GM19324 (cell line): ENCODE data around the gene AGXT.

Experiments used
- ATAC-seq: cut with Tn5 transposase; IDR thresholded peaks from one replicate; pipeline ENCODE4 v1.9.1; 2021; ENCODE audit warnings: mild to moderate bottlenecking, moderate library complexity; ENCODE audit not compliant: unreplicated experiment, low FRiP score

Gene AGXT

DNA sequence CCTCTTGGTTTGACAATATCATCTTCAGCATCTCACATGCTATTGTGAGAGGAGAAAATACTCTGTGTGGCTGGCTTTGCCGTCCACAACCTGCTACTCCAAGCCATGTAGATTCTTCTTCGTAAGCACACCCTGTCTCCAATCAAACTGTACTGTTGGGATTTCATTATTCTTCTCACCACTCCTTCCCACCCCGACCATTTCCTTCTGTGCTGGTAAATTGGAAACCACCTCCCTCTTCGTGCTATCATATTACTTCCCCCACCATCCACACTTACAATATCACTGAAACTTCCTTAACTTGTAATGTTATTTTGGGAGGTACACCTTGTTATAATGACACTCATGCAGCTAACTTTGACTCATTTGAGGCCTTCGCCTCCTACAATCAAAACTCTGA lies 3.2 kb upstream of the AGXT start:
- ATAC-seq: no peak

DNA sequence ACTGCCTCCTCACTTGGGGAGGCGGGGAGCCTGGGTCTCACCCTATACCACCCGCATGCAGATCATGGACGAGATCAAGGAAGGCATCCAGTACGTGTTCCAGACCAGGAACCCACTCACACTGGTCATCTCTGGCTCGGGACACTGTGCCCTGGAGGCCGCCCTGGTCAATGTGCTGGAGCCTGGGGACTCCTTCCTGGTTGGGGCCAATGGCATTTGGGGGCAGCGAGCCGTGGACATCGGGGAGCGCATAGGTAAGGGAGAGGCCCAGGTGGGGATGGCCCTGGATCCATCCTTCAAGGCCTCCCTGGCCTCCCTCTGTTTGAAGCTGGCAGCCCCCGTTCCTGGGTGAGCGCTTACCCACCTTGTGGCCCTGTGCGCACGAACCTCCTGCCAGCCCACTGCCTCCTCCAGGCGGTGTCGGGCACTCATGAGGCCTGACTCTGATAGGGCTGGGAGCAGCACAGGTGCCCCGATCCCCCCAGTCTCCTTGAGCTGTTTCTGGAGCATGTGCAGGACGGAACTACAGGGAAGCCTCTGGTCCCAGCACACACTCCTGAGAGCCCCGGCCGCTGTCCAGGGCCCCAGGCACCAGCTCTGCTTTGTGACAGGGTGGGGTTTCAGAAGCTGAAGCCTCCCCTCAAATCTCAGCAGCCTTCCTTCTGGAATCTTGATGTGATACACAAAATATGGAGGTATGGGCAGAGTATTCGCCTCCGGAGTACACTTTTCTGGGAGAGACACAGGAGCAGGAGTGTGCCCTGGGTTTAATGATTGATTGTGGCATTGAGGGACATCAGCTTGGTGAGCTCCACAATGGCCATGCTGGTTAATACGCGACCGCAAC lies 708 bp downstream of the AGXT start:
- ATAC-seq: no peak

DNA sequence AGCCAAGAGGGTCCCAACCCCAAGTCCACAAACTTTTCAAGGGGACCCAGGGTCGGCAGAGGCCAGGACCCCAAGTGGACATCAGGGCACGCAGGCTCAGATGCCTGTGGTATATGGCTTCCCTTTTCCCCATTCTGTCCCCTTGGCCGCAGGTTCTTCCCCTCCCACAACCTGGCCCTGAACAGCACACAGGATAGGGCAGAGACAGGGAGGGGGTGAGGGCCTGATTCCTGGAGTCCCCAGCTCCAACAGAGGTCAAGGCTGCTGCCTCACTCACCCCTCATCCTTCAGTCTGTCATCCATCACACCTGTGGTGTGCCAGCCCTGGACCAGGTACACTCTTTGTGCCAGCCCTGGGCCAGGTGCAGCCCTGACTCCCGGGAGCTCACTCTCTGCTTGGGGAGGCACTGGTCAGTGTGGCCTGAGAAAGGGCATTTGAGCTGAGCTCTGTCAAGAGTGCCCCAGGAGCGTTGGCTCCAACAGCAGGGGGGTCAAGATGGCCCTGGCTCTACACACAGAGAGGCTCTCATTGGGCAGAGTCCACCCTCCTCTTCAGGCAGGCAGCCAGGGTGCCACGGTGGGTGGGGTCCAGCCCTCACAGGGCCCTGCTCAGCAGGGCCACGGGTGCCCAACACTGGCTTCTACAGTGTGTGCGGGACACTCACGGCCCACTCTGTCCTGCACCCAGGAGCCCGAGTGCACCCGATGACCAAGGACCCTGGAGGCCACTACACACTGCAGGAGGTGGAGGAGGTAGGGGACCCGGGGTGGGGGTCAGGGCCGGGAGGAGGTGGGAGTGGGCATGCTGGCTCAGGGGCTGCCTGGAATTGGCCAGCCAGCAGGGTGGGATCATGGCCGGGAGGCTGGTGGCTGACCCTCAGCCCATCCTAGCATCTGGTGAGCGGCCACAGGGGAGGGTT lies 1.6 kb downstream of the AGXT start:
- ATAC-seq: no peak

DNA sequence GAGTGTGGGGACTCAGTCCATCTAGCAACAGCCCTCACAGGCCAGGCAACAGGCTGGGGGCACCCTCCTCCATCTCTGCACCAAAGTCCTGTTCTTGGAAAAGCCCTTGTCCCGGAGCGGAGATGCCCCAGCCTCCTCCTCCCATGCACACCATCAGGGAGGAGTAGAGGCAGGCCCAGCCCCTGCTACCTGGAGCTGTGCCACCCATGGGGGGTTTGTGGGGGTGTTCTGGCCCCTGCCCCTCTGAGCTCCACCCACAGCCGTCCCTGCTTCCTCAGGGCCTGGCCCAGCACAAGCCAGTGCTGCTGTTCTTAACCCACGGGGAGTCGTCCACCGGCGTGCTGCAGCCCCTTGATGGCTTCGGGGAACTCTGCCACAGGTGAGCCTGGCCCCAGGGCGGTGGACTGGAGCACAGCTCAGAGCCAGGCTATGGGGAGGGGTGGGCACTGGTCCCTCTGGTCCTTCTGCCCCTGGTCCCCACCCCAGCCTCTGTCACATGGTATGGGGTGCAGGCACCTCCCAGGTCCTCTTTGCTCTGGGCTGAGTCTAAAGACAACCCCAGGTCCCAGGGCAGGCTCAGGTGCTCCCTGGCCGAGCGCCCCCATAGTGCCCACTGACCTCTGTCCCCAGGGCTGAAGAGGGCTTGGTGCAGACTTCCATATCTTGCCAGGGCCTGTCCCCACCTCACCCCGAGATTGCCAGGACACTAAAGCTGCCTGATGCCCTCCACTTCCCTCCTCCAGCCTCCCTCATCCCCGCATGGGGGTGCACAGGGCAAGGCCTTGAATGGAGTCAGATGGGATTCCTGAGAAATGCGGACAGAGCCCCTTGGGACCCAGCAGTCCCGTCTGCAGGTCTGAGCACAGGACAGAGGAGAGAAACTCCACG lies 2.7 kb downstream of the AGXT start:
- ATAC-seq: no peak

DNA sequence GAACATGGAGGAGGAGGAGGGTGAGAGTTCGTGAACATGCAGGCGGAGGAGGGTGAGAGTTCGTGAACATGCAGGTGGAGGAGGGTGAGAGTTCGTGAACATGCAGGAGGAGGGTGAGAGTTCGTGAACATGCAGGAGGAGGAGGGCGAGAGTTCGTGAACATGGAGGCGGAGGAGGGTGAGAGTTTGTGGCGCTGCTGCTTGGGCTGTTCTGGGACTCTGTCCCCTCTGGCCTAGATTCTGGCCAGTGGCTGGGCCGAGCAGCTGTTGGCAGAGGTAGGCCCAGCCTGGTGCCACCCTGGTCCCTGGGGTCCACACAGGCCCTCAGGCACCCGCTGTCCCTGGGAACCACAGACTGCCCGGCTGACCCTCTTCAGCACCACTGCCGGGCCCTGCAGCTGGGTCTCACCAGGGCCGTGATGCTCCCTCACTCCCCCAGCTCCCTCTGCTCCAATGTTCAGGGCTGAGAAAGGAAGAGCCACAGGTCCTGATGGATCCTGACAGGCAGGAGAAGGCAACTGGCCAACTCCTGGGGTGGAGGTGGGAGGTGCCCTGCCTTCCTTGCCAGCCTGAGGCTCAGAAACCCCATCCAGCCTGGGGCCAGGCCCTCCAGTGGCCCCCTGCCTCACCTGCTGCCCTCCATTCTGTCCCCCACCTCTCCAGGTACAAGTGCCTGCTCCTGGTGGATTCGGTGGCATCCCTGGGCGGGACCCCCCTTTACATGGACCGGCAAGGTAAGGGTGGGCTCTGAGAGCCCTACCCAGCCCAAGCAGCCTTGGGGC lies 3.9 kb downstream of the AGXT start:
- no peak for ATAC-seq

DNA sequence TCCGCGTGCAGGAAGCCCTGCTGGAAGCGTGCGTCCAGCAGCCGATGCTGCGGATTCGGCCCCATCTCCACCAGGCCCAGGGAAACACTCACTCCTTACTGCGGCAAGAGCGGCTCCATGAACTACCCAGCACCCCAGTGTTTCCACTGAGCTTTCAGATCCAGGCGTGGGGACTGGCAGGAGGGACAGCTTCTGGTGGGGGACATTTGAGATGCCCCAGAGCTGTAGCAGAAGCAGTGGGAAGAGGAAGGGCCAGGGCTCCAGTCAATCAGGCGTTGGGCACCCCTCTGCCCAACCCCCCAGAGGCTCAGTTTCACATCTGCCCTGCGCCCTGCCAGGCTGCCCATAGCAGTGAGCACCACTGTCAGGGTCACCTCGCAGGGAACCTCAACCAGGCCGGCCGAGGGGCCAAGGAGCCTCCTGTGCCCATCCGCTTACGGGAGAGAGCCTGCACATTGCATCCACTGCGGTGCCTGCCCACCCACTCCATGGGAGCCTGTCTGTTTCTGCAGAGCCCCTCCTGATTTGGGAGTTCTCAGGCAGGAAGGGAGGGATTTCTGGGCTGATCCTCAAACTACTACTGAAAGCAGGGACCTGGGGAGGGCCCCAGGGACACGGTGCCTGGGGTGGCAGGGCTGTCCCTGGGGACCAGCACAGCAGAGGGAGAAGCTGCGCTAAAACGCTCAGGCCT lies 4.6 kb downstream of the AGXT start:
- ATAC-seq: no peak

DNA sequence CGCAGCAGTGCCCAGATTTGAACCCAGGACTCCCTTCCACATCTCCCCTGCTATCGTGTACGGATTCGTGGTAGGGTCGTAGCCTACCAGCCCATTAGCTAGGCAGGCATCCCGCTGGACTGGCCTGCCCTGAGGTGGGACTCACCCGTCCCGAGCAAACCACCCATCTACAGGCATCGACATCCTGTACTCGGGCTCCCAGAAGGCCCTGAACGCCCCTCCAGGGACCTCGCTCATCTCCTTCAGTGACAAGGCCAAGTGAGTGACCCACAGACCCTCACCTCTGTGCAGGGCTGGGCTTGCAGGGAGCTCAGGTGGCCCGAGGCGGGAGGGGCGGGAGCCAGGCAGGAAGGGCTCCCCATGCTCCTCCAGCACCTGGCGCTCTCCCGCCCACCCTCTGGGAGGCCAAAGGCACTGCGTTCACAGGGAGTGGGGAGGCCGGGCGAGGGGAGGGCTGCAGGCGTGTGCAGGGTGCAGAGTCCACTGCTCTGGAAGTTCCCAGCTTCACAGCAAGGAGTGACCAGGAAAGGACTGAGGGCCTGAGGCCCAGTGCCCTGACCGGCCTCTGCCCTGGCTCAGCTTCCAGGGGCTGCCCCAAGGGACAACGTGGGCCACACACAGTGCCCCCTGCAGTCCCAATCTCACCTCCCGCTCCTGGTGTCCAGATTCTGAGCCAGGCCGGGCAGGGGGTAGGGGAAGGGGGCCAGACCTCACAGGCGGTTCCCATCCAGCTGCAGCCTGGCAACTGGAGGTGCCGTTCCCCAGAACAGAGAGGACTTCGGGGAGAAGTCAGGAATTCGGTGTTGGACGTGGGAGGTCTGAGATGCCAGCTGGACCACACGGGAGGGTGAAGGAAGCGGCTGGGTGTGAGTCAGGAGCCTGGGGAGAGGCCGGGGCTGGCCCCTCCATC lies 5.4 kb downstream of the AGXT start:
- ATAC-seq: no peak

DNA sequence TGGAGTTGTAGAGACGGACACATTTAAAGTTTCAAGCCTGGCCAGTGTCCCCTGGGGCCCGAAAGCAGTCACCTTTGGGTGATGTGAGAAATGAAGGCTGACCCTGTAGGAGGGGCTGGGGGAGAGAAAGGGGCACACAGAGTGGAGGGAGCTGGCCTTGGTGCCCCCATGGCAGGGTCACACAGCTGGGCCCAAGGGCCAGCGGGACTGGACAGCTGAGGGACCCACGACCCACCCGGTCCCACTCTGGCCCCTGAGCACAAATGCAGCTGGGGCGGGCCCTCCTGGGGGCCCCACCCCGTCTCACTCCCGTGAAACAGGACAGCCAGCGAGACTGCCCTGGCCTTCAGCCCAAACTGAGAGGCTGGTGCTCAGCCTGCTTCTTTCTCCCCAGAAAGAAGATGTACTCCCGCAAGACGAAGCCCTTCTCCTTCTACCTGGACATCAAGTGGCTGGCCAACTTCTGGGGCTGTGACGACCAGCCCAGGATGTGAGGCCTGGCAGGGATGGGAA lies 6.1 kb downstream of the AGXT start:
- ATAC-seq: no peak

DNA sequence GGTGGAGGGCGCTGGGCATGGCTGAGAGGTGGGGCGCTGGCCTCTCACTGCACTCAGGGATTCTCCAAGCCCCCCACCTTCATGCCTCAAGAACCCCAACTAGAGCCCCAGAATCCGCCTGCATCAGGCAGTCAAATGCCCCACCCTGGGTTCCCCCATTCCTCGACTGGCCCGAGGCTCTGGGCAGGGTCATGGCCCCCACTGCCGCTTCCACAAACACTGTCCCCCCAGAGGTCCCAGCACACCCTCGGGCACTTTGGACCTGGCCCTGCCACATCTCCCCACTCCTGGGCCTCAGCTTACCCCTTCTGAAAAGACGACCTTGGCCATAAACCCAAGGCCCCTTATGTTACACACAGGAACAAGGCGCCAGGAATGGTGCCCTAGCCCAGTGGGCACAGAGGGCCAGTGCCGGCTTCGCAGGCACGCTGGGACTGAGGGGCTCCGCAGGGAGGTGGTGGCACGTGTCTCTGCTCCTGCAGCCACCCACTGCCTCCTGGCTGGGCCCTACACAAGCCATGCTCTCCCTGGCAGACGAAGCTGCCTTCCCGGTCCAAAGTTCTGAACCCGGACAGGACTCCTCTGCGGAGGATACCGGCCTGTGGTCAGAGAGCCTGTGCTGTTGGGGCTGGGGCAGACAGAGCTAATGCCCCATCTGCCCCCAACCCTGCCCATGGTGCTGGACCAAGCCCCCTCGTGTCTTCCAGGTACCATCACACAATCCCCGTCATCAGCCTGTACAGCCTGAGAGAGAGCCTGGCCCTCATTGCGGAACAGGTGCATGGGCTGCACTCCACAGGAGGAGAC lies 6.8 kb downstream of the AGXT start:
- ATAC-seq: no peak

DNA sequence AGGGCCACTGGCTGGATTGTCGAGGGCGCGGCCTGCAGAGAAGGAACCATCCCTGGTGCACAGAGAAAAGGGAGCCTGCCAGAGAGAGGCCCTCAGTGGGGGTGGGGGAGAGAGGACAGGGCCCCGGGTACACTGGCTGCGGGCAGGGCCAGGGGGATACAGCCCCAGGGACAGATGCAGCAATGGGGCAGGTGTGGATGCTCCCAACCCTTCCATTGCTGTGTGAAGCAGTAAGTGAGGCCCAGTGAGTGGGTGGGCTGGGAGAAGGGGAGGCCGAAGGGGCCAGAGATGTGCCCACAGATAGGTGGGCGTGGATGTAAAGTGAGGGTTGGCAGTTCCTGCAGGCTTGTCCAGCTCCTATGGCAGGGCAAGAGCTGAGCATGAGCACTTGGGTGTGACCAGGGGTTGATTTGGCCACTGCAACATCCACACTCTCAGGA lies 7.4 kb downstream of the AGXT start:
- ATAC-seq: no peak

DNA sequence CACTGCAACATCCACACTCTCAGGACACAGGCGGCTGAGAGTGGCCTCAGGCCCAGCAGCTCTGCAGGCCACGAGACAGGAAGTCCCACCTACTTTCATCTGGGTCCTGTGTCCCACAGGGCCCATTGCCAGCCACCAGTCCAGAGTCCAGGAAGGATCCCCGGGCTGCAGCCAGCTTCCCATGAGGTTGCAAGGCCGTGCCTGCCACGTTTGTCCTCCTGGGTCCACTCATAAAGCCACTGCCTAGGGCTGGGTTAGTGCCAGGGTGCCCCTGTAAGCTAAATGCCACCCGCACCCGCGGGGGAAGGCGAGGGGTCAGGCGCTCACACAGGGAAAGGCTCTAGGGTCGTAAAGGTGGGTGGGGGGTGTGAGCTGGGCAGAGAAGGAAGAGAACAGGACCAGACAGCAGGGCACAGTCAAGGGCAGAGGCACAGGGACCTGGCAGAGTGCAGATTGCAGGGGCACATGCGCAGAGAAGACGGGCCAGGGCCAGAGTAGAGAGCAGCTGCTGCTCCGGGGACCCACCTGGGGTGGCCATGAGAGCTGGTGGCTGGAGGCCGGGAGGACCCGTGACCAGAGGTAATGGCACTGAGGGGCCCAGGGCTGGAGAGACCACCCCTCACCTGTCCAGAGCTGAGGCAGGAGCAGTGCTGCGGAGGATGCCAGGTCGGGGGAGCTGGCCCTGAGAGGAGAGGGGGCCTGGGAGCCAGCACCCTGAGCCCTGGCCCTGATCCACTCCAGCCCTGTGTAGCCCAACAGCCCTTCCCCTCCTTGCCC lies 8.0 kb downstream of the AGXT start:
- no peak for ATAC-seq

DNA sequence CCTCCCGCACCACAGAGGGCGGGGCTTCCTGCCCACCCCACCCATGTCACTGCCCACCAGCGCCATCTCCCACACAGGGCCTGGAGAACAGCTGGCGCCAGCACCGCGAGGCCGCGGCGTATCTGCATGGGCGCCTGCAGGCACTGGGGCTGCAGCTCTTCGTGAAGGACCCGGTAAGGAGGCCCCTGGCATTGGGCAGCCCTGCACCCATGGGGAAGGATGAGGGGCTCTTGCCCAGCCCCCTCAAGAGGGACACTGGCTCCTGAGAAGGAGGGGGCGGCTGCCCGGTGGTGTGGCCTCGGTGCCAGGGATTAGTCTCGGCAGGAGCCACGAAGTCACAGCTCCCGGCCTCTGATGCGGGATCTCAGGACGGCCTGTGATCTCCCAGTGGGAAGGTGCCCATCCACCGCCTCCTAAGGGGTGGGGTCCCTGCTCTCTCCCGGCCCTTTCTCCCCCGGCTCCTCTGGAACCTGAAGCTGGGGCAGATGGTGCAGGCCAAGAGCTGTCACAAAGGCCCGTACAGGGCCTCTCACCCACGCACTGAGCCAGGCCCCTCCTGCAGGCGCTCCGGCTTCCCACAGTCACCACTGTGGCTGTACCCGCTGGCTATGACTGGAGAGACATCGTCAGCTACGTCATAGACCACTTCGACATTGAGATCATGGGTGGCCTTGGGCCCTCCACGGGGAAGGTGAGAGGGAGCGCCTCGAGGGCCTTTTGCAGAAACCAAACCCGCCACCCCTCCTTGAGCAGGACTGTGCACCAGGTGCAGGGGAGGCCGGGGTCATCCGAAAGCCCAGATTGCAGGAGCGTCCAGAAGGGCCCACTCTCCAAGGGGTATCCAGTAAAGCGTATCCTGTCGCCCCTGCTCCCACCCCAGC lies 9.1 kb downstream of the AGXT start:
- ATAC-seq: no peak

DNA sequence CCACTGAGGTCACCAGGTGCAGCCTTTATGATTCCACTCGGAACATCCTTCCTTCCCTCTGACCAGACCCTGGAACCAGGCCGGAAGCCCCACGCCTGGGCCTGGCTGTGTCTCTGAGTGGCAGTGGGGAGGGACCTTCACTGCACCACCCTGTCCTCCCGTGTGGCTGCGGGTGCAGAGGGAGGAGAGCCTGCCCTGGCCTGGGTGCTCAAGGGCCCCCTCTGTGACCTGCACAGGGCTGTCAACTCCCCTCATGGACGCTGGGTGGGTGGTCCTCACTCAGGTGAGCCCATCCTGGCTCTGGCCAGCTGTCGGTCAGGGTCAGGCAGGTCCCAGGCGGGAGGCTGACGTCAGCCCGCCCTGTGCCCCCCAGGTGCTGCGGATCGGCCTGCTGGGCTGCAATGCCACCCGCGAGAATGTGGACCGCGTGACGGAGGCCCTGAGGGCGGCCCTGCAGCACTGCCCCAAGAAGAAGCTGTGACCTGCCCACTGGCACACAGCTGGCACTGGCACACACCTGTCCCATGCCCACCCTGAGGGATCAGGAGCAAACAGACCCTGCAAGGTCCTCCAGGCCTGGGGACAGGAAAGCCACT lies 9.8 kb downstream of the AGXT start:
- ATAC-seq: no peak

DNA sequence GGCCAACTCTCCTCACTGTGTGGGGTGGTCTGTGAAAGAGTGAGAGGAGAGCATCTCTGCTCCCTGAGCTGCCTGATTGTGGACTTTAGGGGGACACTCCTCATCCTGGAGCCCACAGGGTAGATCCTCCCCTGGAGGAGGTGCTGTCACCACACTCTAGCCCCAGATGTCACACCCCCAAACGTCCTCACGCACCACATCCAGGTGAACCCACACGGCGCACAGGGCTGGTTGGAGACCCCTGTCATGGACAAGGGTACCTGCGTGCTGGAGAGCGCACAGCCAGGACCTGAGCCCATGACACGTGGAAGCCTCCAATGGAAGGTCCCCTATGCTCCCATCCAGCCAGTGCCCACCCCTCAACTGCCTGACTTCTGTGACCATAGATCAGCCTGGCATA lies 10.5 kb downstream of the AGXT start:
- ATAC-seq: no peak

DNA sequence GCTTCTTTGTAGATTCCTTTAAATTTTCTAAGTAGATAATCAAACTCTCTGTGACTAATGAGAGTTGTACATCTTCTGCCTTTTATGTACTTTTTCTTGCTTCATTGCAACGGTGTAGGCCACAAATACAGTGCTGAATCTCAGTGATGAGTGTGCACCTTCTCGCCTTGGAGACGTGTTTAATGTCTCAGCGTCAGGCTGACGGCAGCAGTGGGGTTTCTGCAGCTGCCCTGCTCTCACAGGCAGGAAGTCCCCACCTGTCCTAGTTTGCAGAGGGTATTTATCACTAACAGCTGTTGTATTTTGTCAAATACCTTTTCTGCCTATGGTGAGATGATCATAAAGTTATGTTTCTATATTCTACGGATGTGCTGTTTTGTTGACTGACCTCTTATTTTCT lies 13.3 kb downstream of the AGXT start:
- no peak for ATAC-seq
